Skin of body (tissue), 2 donors: ENCODE results near the gene MARCKS. TPM values are rescaled to one million over a fixed set of nuclear protein-coding genes. Genes with fewer than 3 reads are reported as not detected.
"Not testable (repeated sequence)": the region's sequence is repeated elsewhere in the genome, so short reads cannot be mapped to it uniquely, and the experiment has no call there.

Source experiments
- DNase-seq: peaks from one replicate; lab custom pipeline; 2025; lab: John Stamatoyannopoulos, UW
- total RNA-seq: library from RNA; depleted of rRNA; stranded (reverse); fragments of >200 nt; gene quantifications from one replicate; pipeline ENCODE4 v1.2.3, GENCODE V29; 2014

MARCKS gene
- total RNA-seq, 1 donor from 2014 or later = 167 TPM

DNA sequence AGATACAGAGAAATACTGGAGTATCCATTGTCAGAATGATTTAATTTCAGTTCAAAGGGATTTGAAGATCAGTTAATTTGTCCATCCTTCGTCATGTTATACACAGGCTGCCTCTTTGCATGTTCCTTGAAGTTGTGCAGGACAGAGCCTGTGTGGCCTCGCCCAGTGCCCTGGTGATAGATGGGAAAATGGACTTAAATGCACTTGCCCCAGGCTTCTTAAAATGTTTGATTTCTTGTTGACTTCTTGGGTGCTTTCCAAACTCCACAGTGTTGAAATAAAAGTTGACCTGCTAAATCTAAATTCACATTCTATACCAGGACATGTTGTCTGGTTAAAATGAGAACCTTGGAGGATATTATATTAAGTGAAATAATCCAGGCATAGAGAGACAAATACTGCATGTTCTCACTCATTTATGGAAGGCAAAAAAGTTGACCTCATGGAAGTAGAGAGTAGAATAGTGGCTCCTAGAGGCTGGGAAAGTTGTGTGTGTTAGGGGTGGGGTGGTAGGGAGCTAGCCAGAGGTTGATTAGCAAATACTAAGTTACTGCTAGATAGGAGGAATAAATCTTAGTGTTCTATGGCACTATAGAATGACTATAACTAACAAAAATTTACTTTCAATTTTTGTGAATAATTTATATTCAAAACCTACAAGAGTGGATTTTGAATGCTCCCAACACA, 25.3 kb downstream of the MARCKS start:
- no peak for DNase-seq

DNA sequence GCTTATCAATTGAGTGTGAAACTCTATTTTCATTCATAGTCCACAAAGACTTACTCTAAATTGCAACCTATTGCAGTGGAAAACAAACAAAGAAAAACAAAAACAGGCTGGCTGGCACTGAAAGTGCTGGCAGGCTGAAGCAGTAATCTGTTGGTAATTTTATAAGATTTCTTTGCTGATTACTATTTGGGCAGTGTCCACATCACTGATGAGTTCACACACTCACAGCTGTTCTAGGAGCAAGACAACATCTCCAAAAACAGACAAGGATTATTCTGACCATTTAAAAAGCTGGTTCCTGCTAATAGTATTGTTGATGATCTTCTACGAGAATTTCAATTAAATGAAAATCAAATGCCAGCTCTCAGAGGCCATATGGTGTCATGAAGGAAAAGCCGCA, 26.9 kb downstream of the MARCKS start:
- DNase-seq = no peak

DNA sequence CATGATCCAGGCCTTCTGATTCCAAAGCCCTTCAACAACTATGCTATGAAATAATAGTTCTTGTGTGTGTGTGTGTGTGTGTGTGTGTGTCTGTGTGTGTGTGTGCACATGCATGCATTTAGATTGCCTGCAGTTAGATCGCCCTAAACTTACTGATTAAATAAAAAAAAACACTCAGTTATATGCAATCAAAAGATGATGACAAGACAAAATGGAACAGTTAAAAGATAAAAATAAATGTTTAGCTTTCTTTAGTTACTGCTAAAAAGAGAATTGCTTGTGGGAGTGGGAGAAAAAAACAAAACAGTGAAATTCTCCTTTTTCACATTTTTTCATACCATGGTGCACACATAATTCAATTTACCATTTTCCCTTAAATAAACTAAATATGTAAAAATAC, 29.4 kb downstream of the MARCKS start:
- DNase-seq = no peak

DNA sequence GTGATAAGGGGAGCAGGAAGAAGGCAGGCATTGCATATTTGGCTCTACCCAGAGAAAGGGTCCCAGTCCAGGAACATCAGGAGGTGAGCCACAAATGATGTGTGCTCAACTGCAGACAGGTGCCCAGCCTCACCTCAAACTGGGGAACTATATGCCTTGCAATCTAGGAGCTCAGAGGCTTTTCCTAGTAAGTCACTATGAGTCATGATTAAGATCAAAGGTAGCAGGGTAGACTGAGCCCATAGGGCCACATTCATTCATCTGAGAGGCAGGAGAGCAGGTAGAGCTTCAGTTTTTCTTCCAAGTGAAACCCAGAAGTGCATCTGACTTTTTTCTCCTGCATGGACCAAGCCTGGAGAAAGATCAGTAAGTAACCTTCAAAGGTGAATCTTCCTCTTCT, 31.3 kb downstream of the MARCKS start:
- no peak for DNase-seq

DNA sequence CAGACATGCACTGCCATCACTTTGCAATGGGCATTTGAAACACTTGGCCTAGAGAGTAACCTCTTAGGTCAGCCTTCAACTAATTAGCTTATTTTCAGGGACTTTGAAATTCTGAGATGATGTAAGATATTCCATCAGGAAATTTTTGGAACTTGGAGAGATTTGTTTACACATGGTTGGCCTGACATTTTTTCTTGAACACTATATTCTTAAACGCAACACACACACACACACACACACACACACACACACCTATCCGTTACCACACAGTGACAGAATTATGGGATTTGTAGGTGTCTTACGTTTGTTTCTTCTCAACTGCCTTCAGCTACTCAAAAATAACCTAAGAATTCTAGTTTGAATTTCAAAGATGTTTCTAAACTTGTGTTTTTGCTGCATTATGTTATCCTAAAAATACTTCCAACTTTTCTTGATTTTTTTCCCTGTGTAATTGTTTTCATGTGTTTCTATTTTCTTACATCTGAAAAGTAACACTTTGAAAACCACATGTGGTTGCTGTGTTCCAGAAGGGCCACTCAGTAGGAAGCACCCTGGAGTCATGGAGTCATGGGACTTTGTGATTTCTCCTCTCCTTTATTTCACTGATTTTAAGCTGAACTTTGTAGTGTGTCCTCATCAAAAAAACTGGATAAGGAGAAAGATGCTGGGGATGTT, 31.9 kb downstream of the MARCKS start:
- peak; percentile 73 for DNase-seq

DNA sequence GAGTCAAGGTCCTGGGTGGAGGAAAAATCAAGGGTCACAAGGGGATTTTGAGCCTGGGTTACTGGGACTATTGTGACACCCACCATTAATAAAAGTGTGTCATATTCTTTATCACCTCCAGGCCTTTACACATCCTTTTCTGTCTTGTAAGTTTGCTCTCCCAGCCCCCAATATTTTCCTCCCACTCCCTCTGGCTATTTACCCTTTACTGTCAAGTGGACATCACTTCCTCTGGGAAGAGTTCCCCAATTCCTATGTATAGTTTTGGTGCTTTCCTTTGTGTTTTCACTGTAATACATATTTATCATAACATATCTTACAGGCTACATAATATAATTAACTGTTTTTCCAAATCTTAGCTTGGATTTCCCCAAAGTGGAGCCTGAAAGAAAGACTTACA, 36.3 kb downstream of the MARCKS start:
- no peak for DNase-seq

DNA sequence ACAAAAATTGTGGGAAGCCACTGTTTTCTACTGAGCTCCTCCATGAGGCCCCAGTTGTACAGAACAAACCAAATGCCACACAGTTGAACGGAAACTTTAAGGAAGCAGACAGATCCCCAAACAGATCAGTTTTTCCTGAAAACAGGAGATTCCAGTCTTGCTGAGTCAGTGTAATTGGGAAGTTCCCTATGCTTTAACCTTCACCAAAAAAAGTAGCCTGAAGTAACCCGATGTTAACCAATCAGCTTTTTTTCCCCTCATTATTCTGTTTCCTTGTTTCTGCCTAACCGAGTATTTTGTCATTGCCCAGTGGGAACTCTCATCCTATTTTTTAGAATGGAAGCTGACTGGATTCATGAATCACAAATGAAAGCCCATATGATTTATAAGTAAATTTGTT, 36.7 kb downstream of the MARCKS start:
- no peak for DNase-seq

DNA sequence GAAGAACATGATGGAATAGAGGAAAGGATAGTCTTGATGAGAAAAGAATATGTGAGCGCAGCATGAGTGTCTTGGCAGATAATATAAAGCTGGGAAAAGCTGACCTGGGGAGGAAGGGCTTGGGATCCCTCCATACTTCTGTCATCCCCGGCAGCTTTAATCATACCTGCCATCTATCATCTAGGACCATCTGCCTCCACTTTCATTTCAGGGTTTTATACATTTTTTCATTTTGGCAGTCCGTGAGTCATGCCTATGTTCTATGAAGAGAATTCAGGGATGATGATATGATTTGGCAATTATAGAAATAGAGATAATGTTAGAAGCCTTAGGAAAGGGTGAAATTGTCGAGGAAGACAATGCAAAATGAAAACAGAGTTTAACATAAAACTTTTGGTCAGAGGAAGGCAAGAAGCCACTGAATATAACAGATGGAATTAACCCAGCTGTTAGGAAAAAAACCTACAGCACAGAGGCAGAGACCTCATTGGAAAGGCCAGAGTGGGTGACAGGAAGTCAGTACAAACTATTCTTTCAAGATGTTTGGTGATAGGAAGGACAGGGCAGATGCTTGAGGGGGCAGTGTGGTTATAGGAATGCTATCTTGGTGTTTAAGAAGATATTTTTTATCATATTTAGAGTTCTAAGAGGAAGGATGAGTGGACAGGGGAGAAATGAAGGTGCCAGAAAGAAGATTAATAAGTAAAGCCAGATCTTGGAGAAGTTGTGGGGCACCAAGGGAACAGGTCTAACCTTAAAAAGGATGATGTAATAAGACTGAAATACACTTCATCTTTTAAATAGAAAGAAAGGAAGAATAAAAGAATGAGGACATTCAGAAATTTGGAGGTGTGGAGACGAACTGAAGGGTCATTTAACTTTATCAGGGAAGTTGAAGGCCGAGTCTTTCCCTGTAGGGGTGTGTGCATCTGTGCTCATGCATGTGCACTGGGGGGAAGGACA, 37.8 kb downstream of the MARCKS start:
- peak; percentile 45 for DNase-seq

DNA sequence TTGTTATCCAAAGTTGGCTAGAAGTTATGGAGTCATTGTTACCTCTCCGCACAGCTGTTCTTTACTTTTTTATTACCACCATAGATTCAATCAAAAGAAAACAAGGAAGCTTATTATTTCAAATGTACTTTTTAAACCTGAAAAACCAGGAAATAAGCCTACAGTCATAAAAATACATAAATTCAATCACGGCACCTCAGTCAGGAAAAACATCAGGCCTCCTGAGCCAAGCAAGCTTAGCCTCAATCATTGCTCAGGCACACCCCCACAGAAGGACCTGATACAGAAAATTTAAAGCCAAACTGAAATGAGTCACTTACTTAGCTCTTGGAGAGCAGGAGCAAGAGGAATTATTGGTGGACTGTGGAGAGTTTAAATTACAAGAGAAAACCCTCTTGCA, 44.3 kb downstream of the MARCKS start:
- peak; percentile 7 for DNase-seq

DNA sequence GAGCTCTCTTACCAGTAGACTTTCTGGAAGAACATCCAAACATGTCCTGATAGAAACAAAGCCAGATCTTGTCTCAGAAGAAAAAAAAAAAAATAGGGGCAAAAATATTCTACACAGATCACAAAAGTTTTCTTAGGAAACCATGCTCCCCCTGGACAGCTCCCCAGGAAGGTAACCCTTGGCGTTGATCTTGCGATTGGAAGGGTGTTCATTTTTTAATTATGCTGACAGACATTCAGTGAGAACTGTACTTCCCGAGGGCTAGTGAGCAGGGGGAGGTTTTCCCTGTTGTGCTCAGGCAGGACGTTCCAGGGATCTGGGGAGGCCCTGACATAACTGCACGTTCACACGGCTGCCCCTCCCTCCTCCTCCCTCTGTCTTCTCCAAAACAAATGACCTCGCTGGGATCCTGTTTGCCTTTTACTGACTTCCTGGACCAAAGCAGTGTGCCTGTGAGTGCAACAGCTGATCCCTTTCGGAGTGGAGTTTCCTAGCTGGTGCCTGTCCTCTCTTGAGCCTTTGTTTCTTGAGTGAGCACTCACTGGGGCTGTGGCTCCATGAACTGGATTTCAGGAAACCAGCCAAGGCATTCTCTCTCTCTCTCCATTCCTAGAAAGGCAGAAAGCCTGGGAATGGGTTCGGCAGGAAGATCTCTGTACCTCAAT, 46.7 kb downstream of the MARCKS start:
- DNase-seq = peak; percentile 47

DNA sequence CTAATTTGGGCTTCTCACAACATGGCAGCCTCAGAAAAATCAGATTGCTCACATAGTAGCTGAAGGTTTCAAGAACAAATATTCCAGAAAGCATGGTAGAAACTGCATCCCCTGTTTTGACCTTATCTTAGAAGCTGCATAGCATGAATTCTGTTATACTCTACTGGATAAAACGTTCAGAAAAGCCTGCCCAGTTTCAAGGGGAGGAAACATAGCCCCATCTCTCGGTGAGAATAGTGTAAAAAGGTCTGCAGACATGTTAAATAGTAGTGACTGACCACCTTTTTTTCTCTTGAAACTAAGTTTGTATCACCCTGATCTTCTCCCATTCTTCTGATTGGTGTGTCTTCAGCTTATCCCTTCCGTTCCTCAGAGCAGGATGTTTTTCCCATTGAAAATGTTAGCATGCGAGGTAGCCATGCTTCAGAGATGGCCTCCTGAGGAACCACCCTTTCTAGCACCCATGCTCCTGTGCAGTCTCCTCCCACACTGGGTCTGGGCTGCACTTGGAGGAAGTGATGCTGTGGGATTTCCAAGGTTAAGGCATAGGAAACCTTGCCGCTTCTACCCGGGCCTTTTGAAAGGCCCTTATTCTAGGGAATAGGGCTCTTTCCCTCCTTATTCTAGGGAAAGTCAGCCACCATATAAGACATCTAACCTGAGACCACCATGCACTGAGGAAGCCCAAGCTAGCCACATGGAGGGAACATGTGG, 50.1 kb downstream of the MARCKS start:
- DNase-seq = no peak

DNA sequence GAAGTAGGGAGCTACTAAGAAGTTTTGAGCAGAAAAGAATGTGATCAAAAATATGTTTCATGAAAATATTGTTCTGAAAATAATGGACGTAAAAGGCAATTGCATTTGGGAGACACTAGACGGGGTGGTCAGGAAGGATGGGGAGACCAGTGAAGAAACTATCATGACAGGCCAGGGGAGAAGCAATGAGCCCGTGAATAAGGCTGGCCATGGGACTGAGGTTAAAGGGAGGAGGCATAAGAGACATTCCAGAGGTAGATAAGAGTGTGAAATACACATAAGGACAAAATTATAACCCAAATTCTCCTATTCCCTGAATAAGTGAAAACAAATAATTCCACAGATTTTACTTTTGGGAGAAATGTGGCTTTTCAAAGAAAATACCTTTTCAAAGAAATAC, 51.7 kb downstream of the MARCKS start:
- no peak for DNase-seq

DNA sequence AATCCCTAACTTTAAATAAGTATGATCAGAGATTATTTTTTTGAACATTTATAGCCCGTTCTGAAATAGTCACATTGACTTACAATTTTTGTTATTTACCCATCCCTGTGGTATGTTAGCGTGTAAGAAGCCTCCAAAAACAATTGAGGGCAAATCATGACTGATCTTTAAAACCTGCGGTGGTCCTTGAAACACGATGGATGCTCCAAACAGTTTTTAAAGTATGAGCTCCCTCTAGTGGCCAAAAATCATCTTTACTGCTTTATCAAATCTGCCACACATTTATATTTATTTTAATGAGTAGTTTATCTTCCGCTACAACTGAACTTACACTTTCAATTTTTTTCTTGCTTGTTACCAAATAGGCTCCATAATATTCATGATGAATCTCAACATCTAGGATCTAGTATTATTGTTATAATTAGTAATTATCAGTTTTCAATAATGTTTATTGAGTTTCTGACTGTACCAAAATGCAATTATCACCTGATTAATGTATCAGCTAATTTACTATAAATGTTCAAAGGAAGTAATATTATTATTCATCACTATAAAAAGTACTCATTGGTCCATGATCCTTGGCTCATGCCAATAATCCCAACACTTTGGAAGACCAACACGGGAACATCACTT, 52.2 kb downstream of the MARCKS start:
- peak; percentile 84 for DNase-seq

DNA sequence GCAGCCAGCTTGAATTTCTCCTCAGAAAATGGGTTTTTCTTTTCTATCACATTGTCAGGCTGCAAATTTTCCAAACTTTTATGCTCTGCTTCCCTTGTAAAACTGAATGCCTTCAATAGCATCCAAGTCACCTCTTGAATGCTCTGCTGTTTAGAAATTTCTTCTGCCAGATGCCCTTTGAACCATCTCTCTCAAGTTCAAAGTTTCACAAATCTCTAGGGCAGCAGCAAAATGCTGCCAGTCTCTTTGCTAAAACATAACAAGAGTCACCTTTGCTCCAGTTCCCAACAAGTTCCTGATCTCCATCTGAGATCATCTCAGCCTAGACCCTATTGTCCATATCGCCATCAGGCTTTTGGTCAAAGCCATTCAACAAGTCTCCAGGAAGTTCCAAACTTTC, 53.1 kb downstream of the MARCKS start:
- not testable (repeated sequence) for DNase-seq

Other genes starting within 250 kb of the MARCKS start
- gene HDAC2, start 113.8 kb downstream of the MARCKS start, total RNA-seq = 91.2 TPM